ENCODE data around the gene DDX60. TPM values are rescaled to one million over a fixed set of nuclear protein-coding genes. Genes with fewer than 3 reads are reported as not detected.
"Not testable (repeated sequence)": the region's sequence is repeated elsewhere in the genome, so short reads cannot be mapped to it uniquely, and the experiment has no call there.

DDX60 gene
- total RNA-seq, 1 donor from 2014 or later: 34.6 TPM

DNA sequence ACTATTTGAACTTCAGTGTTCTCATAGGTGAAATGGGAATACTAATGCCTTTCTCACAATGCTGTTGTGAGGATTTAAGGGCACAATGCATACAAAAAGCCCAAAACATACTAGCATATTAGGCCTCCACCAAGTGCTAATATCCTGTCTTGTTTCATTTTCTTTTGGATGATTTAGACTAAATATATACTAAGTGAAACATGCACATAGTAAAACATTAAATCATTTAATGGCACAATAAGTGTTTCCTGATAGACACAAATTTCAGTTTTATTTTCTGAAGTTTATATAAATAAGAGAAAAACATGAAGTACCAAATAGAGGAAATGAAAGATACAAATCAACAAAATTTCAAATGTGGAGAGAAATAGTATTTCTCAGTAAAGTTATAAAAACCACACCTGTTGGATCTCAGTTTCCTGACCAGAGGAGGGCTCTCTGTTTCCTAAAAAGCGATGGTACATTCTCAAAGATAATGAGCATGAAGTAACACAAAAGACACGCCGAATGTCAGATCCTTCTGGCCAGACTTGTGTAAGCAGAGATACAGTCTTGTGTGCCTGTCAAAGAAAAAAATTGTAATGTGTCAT, 25.1 kb downstream of the DDX60 start:
- DNase-seq (no peak), ATAC-seq (no peak)
- TF ChIP-seq, protein P1, sequence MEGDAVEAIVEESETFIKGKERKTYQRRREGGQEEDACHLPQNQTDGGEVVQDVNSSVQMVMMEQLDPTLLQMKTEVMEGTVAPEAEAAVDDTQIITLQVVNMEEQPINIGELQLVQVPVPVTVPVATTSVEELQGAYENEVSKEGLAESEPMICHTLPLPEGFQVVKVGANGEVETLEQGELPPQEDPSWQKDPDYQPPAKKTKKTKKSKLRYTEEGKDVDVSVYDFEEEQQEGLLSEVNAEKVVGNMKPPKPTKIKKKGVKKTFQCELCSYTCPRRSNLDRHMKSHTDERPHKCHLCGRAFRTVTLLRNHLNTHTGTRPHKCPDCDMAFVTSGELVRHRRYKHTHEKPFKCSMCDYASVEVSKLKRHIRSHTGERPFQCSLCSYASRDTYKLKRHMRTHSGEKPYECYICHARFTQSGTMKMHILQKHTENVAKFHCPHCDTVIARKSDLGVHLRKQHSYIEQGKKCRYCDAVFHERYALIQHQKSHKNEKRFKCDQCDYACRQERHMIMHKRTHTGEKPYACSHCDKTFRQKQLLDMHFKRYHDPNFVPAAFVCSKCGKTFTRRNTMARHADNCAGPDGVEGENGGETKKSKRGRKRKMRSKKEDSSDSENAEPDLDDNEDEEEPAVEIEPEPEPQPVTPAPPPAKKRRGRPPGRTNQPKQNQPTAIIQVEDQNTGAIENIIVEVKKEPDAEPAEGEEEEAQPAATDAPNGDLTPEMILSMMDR (IDR thresholded peaks at IDR 0.05): no peak
- peaks cover 63% of the 10 kb centered on the region for H3K36me3 ChIP-seq
- H3K4me3 ChIP-seq: no peak overlapping the region
- intact Hi-C loops (cut with DNase I): no loop called here
- H3K27ac ChIP-seq: no peak overlapping the region
- no peaks in the 10 kb centered on the region for H3K4me1 ChIP-seq
- H3K27me3 ChIP-seq (ENCODE audit: low read depth): no peaks in the 10 kb centered on the region
- no peaks in the 10 kb centered on the region for H3K9me3 ChIP-seq

GRCh38 chr4:168291242-168291641, 27.3 kb downstream of the DDX60 start:
- TF ChIP-seq, protein P1 (IDR thresholded peaks at IDR 0.05): no peak
- DNase-seq (no peak), ATAC-seq (no peak)
- peaks cover 56% of the 10 kb centered on the region for H3K36me3 ChIP-seq
- no peaks in the 10 kb centered on the region for H3K9me3 ChIP-seq
- no peak overlapping the region for H3K4me3 ChIP-seq
- H3K4me1 ChIP-seq: no peaks in the 10 kb centered on the region
- intact Hi-C loops (cut with DNase I): no loop called here
- H3K27ac ChIP-seq: no peak overlapping the region
- no peaks in the 10 kb centered on the region for H3K27me3 ChIP-seq (ENCODE audit: low read depth)

DNA sequence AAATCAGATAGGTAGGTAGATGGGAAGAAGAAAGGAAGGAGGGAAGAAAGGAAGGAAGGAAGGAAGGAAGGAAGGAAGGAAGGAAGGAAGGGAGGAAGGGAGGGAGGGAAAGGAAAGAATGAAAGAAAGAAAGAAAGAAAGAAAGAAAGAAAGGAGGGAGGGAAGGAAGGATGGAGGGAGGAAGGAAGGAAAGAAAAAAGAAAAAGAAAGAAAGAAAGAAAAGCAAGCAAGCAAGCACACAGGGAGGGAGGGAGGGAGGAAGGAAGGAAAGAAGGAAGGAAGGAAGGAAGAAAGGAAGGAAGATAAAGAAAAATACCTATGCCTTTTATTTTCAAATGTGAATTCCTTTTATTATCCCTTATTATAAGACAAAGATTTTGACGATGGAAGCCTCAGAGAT, 32.7 kb downstream of the DDX60 start:
- DNase-seq; intact Hi-C loops (cut with DNase I); H3K9me3 ChIP-seq; H3K27me3 ChIP-seq (ENCODE audit: low read depth); ATAC-seq; H3K4me3 ChIP-seq; H3K4me1 ChIP-seq; H3K27ac ChIP-seq: not testable (repeated sequence)
- peaks cover 50% of the 10 kb centered on the region for H3K36me3 ChIP-seq

DNA sequence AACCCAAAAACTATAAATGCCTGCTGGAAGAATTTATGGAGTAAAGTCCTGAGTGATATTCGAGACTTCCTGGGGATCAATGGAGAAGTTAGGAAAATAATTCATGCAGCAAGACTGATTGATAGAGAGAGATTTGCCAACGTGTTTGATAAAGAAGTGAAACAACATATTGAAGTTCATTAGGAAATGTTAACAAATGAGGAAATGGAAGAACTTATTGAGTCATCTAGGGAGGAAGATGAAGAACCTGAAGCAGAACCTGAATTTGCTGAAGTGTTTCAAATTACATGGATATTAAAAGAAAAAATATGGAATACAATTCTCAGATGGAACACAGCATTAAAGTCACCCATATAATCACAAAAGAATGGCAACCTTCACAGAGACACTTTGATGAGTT, 39.0 kb downstream of the DDX60 start:
- no peak for ATAC-seq
- no peaks in the 10 kb centered on the region for H3K4me1 ChIP-seq
- peaks cover 90% of the 10 kb centered on the region for H3K36me3 ChIP-seq
- intact Hi-C loops (cut with DNase I): no loop called here
- no peak for DNase-seq
- no peaks in the 10 kb centered on the region for H3K27me3 ChIP-seq (ENCODE audit: low read depth)
- TF ChIP-seq, protein P1 (IDR thresholded peaks at IDR 0.05): no peak
- no peak overlapping the region for H3K4me3 ChIP-seq
- no peaks in the 10 kb centered on the region for H3K9me3 ChIP-seq
- no peak overlapping the region for H3K27ac ChIP-seq

- Histone ChIP-seq H3K36me3 (peaks cover 94% of the 10 kb centered on the region), H3K9me3 (no peaks in the 10 kb centered on the region), H3K27me3 (ENCODE audit: low read depth) (no peaks in the 10 kb centered on the region), H3K27ac (no peak overlapping the region), H3K4me3 (no peak overlapping the region), H3K4me1 (no peaks in the 10 kb centered on the region)
- ATAC-seq (no peak), DNase-seq (no peak)
- TF ChIP-seq, protein P1 (IDR thresholded peaks at IDR 0.05): no peak
- intact Hi-C loops (cut with DNase I): no loop called here
These were observed 42.7 kb downstream of the DDX60 start for GRCh38 chr4:168275836-168276235.

GRCh38 chr4:168274871-168275270, 43.7 kb downstream of the DDX60 start:
- no peak for DNase-seq
- no peaks in the 10 kb centered on the region for H3K9me3 ChIP-seq
- ATAC-seq: no peak
- no peak overlapping the region for H3K4me3 ChIP-seq
- no peak overlapping the region for H3K27ac ChIP-seq
- H3K27me3 ChIP-seq (ENCODE audit: low read depth): no peaks in the 10 kb centered on the region
- peaks cover 86% of the 10 kb centered on the region for H3K36me3 ChIP-seq
- intact Hi-C loops (cut with DNase I): no loop called here
- TF ChIP-seq, protein P1 (IDR thresholded peaks at IDR 0.05): no peak
- H3K4me1 ChIP-seq: no peaks in the 10 kb centered on the region
